Vagina (tissue), 2 donors: ENCODE data around the gene RFESD. TPM values are rescaled to one million over a fixed set of nuclear protein-coding genes. Genes with fewer than 3 reads are reported as not detected.
"Not testable (repeated sequence)": the region's sequence is repeated elsewhere in the genome, so short reads cannot be mapped to it uniquely, and the experiment has no call there.

Experiments
- DNase-seq, 2 donors: peaks; one replicate each; pipeline ENCODE4 v3.0.0-alpha.2; 2017; ENCODE audit errors: extremely low spot score in 2 of 2
- H3K27ac ChIP-seq: fragments of 200-600 bp; sonication (generic); one replicate; pipeline ENCODE4 v1.5.1; 2019
- H3K27me3 ChIP-seq: fragments of 200-600 bp; sonication (generic); one replicate; pipeline ENCODE4 v1.5.1; 2019
- H3K36me3 ChIP-seq, 2 donors: fragments of 200-600 bp; sonication (generic); one replicate each; pipeline ENCODE4 v1.5.1; 2017 to 2019
- H3K4me1 ChIP-seq: fragments of 200-600 bp; sonication (generic); one replicate; pipeline ENCODE4 v1.5.1; 2019
- H3K4me3 ChIP-seq, 2 donors: fragments of 200-600 bp; sonication (generic); 1 replicate in 1 of 2; 2 replicates in 1 of 2; pipeline ENCODE4 v1.5.1; 2016 to 2019
- H3K9me3 ChIP-seq: fragments of 200-600 bp; sonication (generic); one replicate; pipeline ENCODE4 v1.5.1; 2019
- POLR2A ChIP-seq, 2 donors: fragments of 450-650 bp; IDR thresholded peaks; one replicate each; pipeline ENCODE4 v1.6.1; 2017; ENCODE audit warnings: antibody characterized with exemption in 2 of 2, mild to moderate bottlenecking in 2 of 2, moderate library complexity in 2 of 2
- POLR2AphosphoS5 ChIP-seq, 2 donors: sonication (generic); formaldehyde crosslinking; IDR thresholded peaks; one replicate each; pipeline ENCODE4 v1.9.0; 2017; ENCODE audit warnings: antibody characterized with exemption in 2 of 2, mild to moderate bottlenecking in 2 of 2, low read depth in 1 of 2; ENCODE audit not compliant: insufficient read depth in 1 of 2
- intact Hi-C: fragments of 100-400 bp; cut with DNase I; formaldehyde crosslinking; loops from one replicate; pipeline ENCODE4 v1.15.1; 2023
- total RNA-seq: library from RNA; depleted of rRNA; stranded (reverse); fragments of >200 nt; gene quantifications from one replicate; pipeline ENCODE4 v1.2.3, GENCODE V29; 2016
- TF ChIP-seq, protein P1 (sequence below), 3 experiments: fragments of 450-650 bp in 2 of 3; fragments of 200-600 bp in 1 of 3; sonication (generic) in 1 of 3; IDR thresholded peaks; one replicate each; pipeline ENCODE4 v1.5.1; 2017 to 2019; ENCODE audit warnings: antibody characterized with exemption in 3 of 3, mild to moderate bottlenecking in 2 of 3, moderate library complexity in 2 of 3

The RFESD gene
- total RNA-seq, 1 donor from 2014 or later: 1.2 TPM

DNA sequence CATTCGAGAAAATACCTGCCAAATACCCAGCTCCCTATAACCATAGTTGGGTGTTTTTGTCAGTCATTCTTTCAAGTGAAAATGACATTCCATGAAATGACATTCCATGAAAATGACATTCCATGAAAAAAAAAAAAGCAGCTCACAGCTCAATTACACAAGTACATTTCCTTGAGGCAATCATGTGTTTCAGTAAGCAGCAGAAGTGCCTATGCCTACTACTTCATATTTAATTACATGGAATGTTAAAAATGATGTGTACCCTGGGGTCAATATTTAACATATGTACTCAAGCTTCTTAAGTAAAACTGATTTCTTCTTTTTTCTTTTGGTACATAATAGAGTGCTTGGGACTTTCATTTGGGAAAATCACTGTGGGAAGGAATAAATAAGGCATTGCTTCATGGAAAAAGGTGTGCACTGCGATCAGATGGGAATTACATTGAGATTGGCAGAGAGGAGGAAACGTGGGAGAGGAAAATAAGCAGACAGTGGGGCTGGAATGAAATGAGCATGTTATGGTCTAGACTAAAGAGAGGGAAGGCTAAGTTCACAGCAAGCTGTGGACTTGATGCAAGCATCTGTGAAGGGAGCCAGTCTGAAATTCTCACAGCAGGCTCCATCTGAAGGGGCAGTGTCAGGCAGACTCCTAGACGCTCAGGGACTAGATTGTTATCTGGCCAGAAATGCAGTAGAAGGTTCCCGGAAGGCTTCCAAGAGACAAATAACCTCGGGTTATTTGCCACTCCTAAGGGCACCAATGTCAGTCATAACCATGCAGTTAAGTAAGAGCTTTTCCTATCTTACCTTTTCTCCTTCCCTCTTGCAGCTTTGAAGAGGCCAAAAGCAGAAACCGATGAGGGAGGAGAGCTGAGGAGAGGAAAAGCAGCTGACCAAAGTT, 51.5 kb downstream of the RFESD start:
- TF ChIP-seq, protein P1, sequence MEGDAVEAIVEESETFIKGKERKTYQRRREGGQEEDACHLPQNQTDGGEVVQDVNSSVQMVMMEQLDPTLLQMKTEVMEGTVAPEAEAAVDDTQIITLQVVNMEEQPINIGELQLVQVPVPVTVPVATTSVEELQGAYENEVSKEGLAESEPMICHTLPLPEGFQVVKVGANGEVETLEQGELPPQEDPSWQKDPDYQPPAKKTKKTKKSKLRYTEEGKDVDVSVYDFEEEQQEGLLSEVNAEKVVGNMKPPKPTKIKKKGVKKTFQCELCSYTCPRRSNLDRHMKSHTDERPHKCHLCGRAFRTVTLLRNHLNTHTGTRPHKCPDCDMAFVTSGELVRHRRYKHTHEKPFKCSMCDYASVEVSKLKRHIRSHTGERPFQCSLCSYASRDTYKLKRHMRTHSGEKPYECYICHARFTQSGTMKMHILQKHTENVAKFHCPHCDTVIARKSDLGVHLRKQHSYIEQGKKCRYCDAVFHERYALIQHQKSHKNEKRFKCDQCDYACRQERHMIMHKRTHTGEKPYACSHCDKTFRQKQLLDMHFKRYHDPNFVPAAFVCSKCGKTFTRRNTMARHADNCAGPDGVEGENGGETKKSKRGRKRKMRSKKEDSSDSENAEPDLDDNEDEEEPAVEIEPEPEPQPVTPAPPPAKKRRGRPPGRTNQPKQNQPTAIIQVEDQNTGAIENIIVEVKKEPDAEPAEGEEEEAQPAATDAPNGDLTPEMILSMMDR (IDR thresholded peaks at IDR 0.05): no peak
- TF ChIP-seq POLR2AphosphoS5 (IDR thresholded peaks at IDR 0.05; ENCODE audit: insufficient read depth in 1 of 2, low read depth in 1 of 2) (no peak), POLR2A (IDR thresholded peaks at IDR 0.05) (no peak)

DNA sequence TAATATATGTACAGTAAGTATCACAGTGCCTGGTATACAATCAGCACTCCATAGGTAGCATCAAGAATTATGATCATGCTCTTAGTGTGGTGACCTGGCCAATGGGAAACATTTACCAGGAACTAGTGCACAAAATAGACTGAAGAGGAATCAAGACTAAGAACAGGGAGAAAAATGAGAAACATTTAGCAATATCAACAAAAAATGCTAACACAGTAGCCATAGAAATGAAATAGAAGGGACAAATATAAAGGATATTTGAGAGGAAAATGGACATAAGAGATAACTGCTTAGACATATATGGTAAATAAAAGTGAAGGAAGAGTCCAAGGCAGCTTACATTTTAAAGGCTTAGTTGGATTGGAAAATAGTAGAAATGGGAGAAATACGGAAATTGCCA, 52.8 kb downstream of the RFESD start:
- intact Hi-C loops: no loop called here
- H3K36me3 ChIP-seq: no peaks in the 10 kb centered on the region
- DNase-seq: no peak
- TF ChIP-seq POLR2A (IDR thresholded peaks at IDR 0.05) (no peak), POLR2AphosphoS5 (IDR thresholded peaks at IDR 0.05; ENCODE audit: insufficient read depth in 1 of 2, low read depth in 1 of 2) (no peak)
- TF ChIP-seq, protein P1 (IDR thresholded peaks at IDR 0.05): no peak
- no peak overlapping the region for H3K4me3 ChIP-seq
- H3K27ac ChIP-seq: no peak overlapping the region
- H3K27me3 ChIP-seq: no peaks in the 10 kb centered on the region
- no peaks in the 10 kb centered on the region for H3K4me1 ChIP-seq
- no peaks in the 10 kb centered on the region for H3K9me3 ChIP-seq

More for the DNA sequence above, 51.5 kb downstream of the RFESD start:
- no peak overlapping the region for H3K27ac ChIP-seq
- H3K36me3 ChIP-seq: no peaks in the 10 kb centered on the region
- H3K4me1 ChIP-seq: no peaks in the 10 kb centered on the region
- no peaks in the 10 kb centered on the region for H3K27me3 ChIP-seq
- intact Hi-C loops: no loop called here
- no peak for DNase-seq
- no peak overlapping the region for H3K4me3 ChIP-seq
- H3K9me3 ChIP-seq: no peaks in the 10 kb centered on the region

DNA sequence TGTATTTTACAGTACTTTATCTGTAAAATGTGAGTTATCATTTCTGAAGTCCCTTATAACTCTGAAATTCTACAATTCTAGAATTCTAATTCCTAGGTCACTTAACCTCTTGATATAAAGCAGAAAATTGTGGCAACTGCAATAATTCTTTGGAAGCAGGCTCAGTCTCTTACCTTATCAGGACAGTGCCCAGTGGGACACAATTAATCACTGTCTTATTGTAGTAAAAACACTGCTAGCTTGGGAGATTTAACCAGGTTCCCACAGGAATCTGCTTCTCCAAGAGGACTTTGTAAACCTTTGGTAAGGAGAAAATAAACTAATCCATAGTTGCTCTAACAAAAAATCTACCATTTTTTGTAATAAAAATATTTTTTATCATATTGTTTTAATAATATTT, 54.5 kb downstream of the RFESD start:
- Histone ChIP-seq H3K27me3 (no peaks in the 10 kb centered on the region), H3K36me3 (no peaks in the 10 kb centered on the region), H3K4me3 (no peak overlapping the region), H3K9me3 (no peaks in the 10 kb centered on the region), H3K4me1 (no peaks in the 10 kb centered on the region), H3K27ac (no peak overlapping the region)
- DNase-seq: no peak
- intact Hi-C loops: no loop called here
- TF ChIP-seq POLR2A (IDR thresholded peaks at IDR 0.05) (no peak), POLR2AphosphoS5 (IDR thresholded peaks at IDR 0.05; ENCODE audit: insufficient read depth in 1 of 2, low read depth in 1 of 2) (no peak)
- TF ChIP-seq, protein P1 (IDR thresholded peaks at IDR 0.05): no peak

DNA sequence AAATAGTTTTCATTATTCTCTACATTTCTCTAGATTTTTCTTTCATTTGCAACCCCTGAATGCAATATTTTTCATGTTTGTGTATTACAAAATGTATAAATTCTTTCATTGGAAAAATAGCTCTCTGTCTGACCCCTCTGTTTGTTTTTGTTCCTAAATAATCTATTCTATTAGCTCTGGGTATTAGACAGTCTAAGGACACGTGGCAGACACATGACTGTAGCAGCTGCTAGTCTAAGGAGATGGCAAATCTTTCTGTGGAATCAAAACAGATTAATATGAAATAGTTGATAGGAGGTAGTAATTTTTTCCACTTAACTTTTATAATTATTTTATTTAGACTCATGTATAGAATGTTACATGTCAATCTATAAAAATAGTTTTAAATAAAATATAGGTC, 57.6 kb downstream of the RFESD start:
- Histone ChIP-seq H3K4me3 (no peak overlapping the region), H3K9me3 (no peaks in the 10 kb centered on the region), H3K27me3 (no peaks in the 10 kb centered on the region), H3K27ac (no peak overlapping the region), H3K36me3 (no peaks in the 10 kb centered on the region), H3K4me1 (no peaks in the 10 kb centered on the region)
- DNase-seq: no peak
- TF ChIP-seq POLR2A (IDR thresholded peaks at IDR 0.05): no peak
- TF ChIP-seq, protein P1 (IDR thresholded peaks at IDR 0.05): no peak
- TF ChIP-seq POLR2AphosphoS5 (IDR thresholded peaks at IDR 0.05; ENCODE audit: insufficient read depth in 1 of 2, low read depth in 1 of 2): no peak
- intact Hi-C loops: no loop called here

DNA sequence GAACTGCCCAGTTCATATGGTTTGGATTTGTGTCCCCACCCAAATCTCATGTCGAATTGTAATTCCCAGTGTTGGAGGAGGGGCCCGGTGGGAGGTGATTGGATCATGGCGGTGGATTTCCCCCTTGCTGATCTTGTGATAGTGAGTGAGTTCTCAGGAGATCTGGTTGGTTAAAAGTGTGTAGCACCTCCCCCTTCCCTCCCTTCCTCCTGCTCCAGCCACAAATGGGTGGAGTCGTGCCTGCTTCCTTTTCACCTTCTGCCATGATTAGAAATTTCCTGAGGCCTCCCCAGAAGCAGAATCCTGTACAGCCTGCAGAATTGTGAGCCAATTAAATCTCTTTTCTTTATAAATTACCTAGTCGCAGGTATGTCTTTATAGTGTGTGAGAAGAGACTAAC, 59.6 kb downstream of the RFESD start:
- peaks cover 12% of the 10 kb centered on the region for H3K4me1 ChIP-seq
- intact Hi-C loops, DNase-seq: not testable (repeated sequence)

More for the DNA sequence above, 59.6 kb downstream of the RFESD start:
- not testable (repeated sequence) for H3K9me3 ChIP-seq, H3K27me3 ChIP-seq, H3K27ac ChIP-seq, H3K4me3 ChIP-seq, H3K36me3 ChIP-seq
